ENCODE results near the gene MGAT4A.

- TF ChIP-seq CTCF (IDR thresholded peaks at IDR 0.05; ENCODE audit: low read depth, low read length) (no peak), POLR2A (IDR thresholded peaks at IDR 0.05; ENCODE audit: extremely low read depth, insufficient read length) (no peak)
- TF ChIP-seq, protein P1, sequence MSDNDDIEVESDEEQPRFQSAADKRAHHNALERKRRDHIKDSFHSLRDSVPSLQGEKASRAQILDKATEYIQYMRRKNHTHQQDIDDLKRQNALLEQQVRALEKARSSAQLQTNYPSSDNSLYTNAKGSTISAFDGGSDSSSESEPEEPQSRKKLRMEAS (IDR thresholded peaks at IDR 0.05; ENCODE audit: low read depth, low read length) = no peak
These were observed 79.9 kb downstream of the MGAT4A start for GRCh38 chr2:98650998-98651397.
